SHP77 treated with DMSO at 0.1 percent for 48 hours (cell line): ENCODE measurements around the gene OR8H3.
"Not testable (repeated sequence)": the region's sequence is repeated elsewhere in the genome, so short reads cannot be mapped to it uniquely, and the experiment has no call there.

Source experiments
- DNase-seq: peaks from one replicate; lab custom pipeline; 2025; lab: John Stamatoyannopoulos, UW

OR8H3 gene

GRCh38 chr11:56122073-56122472, at the start of gene OR8H3:
Gene OR8H3 (plus strand): TSS chr11:56122373. CDS start chr11:56122373, 0 bp downstream.
- no peak for DNase-seq

GRCh38 chr11:56089697-56090096, 32.5 kb upstream of the OR8H3 start:
- DNase-seq: no peak

- no peak for DNase-seq
Observed at GRCh38 chr11:56093008-56093407, 29.2 kb upstream of the OR8H3 start, which contains the start of gene OR8I2. Gene OR8I2 (plus strand): TSS chr11:56093308. CDS start chr11:56093308, 0 bp downstream.

GRCh38 chr11:56103210-56103737, 18.9 kb upstream of the OR8H3 start, which contains the start of gene OR8H2:
Gene OR8H2 (plus strand): TSS chr11:56103687. CDS start chr11:56105043, 1,356 bp downstream.
- DNase-seq: no peak

- no peak for DNase-seq
Observed at GRCh38 chr11:56140151-56140661, 18.0 kb downstream of the OR8H3 start, which contains the start of gene OR8J3. Gene OR8J3 (minus strand): TSS chr11:56140201. CDS start chr11:56137718, 2,483 bp downstream.

- DNase-seq: not testable (repeated sequence)
Observed at GRCh38 chr11:56143681-56144080, 21.5 kb downstream of the OR8H3 start.

- DNase-seq: no peak
Observed at GRCh38 chr11:56151376-56151775, 29.2 kb downstream of the OR8H3 start.

- no peak for DNase-seq
Observed at GRCh38 chr11:56152333-56152732, 30.2 kb downstream of the OR8H3 start.

GRCh38 chr11:56160217-56160616, 38.0 kb downstream of the OR8H3 start, which contains the start of gene OR8K5:
Gene OR8K5 (minus strand): TSS chr11:56160317. CDS start chr11:56160317, 0 bp downstream.
- DNase-seq: no peak

GRCh38 chr11:56163804-56164203, 41.6 kb downstream of the OR8H3 start:
- no peak for DNase-seq

GRCh38 chr11:56172256-56172830, 50.2 kb downstream of the OR8H3 start:
- DNase-seq: no peak
